HepG2 (cell line): Measurements from ENCODE around the gene TMEM151A. TPM values are rescaled to one million over a fixed set of nuclear protein-coding genes. Genes with fewer than 3 reads are reported as not detected.
A peak's percentile ranks its signal among the peaks of the same experiment; 100 is the strongest.

ENCODE experiments used
- AKNA ChIP-seq: sonication (generic); formaldehyde crosslinking; IDR thresholded peaks from 2 replicates; pipeline ENCODE4 v1.4.0; 2020; ENCODE audit warnings: missing genetic modification reagents, borderline replicate concordance
- EED ChIP-seq: sonication (generic); formaldehyde crosslinking; IDR thresholded peaks from 2 replicates; pipeline ENCODE4 v1.5.0; 2020; ENCODE audit warnings: mild to moderate bottlenecking, missing genetic modification reagents
- ELF4 ChIP-seq: sonication (generic); formaldehyde crosslinking; IDR thresholded peaks from 2 replicates; pipeline ENCODE4 v1.5.0; 2020; ENCODE audit warnings: missing genetic modification reagents, mild to moderate bottlenecking, moderate library complexity, borderline replicate concordance
- FOSL2 ChIP-seq: sonication (generic); formaldehyde crosslinking; IDR thresholded peaks from 2 replicates; pipeline ENCODE4 v1.4.0; 2020; ENCODE audit warnings: missing genetic modification reagents
- FOXK1 ChIP-seq: sonication (generic); formaldehyde crosslinking; IDR thresholded peaks from 2 replicates; pipeline ENCODE4 v1.4.0; 2020; ENCODE audit warnings: low read depth, missing genetic modification reagents, borderline replicate concordance
- MAFK ChIP-seq, 2 experiments: IDR thresholded peaks in 1 of 2; conservative IDR thresholded peaks in 1 of 2; 2 replicates each; pipeline ENCODE4 v1.6.1; 2011; ENCODE audit warnings: improper control_type of control experiment in 2 of 2, low read length in 2 of 2
- PAX8 ChIP-seq: sonication (generic); formaldehyde crosslinking; IDR thresholded peaks from 2 replicates; pipeline ENCODE4 v1.8.0; 2022; ENCODE audit warnings: mild to moderate bottlenecking, missing genetic modification reagents, borderline replicate concordance
- PHF20 ChIP-seq: sonication (generic); formaldehyde crosslinking; IDR thresholded peaks from 2 replicates; pipeline ENCODE4 v1.5.0; 2020; ENCODE audit warnings: mild to moderate bottlenecking, missing genetic modification reagents
- SP140L ChIP-seq: sonication (generic); formaldehyde crosslinking; IDR thresholded peaks from 2 replicates; pipeline ENCODE4 v1.4.0; 2020; ENCODE audit warnings: missing genetic modification reagents, borderline replicate concordance
- SRSF1 ChIP-seq: fragments of 200-400 bp; formaldehyde crosslinking; optimal IDR thresholded peaks from 2 replicates; pipeline ENCODE3; 2017; ENCODE audit warnings: mild to moderate bottlenecking, low read depth, low read length, moderate library complexity
- YEATS2 ChIP-seq: sonication (generic); formaldehyde crosslinking; IDR thresholded peaks from 2 replicates; pipeline ENCODE4 v1.4.0; 2020; ENCODE audit warnings: missing genetic modification reagents, borderline replicate concordance
- ZBTB1 ChIP-seq: sonication (generic); formaldehyde crosslinking; IDR thresholded peaks from 2 replicates; pipeline ENCODE4 v1.4.0; 2020; ENCODE audit warnings: missing genetic modification reagents, borderline replicate concordance
- ZBTB7B ChIP-seq: sonication (generic); formaldehyde crosslinking; IDR thresholded peaks from 2 replicates; pipeline ENCODE4 v1.4.0; 2020; ENCODE audit warnings: missing genetic modification reagents
- ZNF451 ChIP-seq: sonication (generic); formaldehyde crosslinking; IDR thresholded peaks from 2 replicates; pipeline ENCODE4 v1.5.0; 2020; ENCODE audit warnings: mild to moderate bottlenecking, missing genetic modification reagents
- ZNF501 ChIP-seq: sonication (generic); formaldehyde crosslinking; IDR thresholded peaks from 2 replicates; pipeline ENCODE4 v1.5.1; 2020; ENCODE audit warnings: mild to moderate bottlenecking, moderate library complexity, missing genetic modification reagents
- ZNF543 ChIP-seq: sonication (generic); formaldehyde crosslinking; IDR thresholded peaks from 2 replicates; pipeline ENCODE4 v1.4.0; 2020; ENCODE audit warnings: mild to moderate bottlenecking, missing genetic modification reagents
- ZNF552 ChIP-seq: sonication (generic); formaldehyde crosslinking; IDR thresholded peaks from 2 replicates; pipeline ENCODE4 v1.9.0; 2022; ENCODE audit warnings: missing genetic modification reagents, mild to moderate bottlenecking, borderline replicate concordance
- ZNF562 ChIP-seq: sonication (generic); formaldehyde crosslinking; IDR thresholded peaks from 2 replicates; pipeline ENCODE4 v1.8.0; 2022; ENCODE audit warnings: missing genetic modification reagents, borderline replicate concordance
- polyA plus RNA-seq, 8 experiments: library from polyadenylated mRNA; depleted of rRNA in 3 of 8; stranded (reverse) in 7 of 8; unstranded in 1 of 8; fragments of >200 nt; fragmentation: Illumina TruSeq in 4 of 8; extraction: Trizol in 4 of 8; gene quantifications; 2 replicates each; pipeline versions ENCODE4 v1.2.1 to v1.2.3, GENCODE V29; 2011 to 2016; ENCODE audit warnings: low read depth in 4 of 8, missing spikeins in 1 of 8, mixed read lengths in 1 of 8; ENCODE audit not compliant: insufficient read depth in 1 of 8
- total RNA-seq, 5 experiments: library from RNA; depleted of rRNA; stranded (reverse); fragments of >200 nt; fragmentation: Illumina TruSeq; extraction: Trizol; gene quantifications; 2 replicates each; pipeline ENCODE4 v1.2.3, GENCODE V29; 2016; ENCODE audit warnings: low read depth in 1 of 5
- TF ChIP-seq, protein P1 (sequence below): sonication (generic); formaldehyde crosslinking; IDR thresholded peaks from 2 replicates; pipeline ENCODE4 v1.5.1; 2020; ENCODE audit warnings: missing genetic modification reagents, mild to moderate bottlenecking, borderline replicate concordance
- TF ChIP-seq, protein P2 (sequence below): sonication (generic); formaldehyde crosslinking; IDR thresholded peaks from 2 replicates; pipeline ENCODE4 v1.8.0; 2022; ENCODE audit warnings: mild to moderate bottlenecking, missing genetic modification reagents, moderate library complexity

TMEM151A gene
- total and polyA plus RNA-seq, 2 of the 13 experiments (the other 11 are each of a cell fraction or from before 2014, with no cell fraction given) = 0.18 to 0.33 TPM

DNA sequence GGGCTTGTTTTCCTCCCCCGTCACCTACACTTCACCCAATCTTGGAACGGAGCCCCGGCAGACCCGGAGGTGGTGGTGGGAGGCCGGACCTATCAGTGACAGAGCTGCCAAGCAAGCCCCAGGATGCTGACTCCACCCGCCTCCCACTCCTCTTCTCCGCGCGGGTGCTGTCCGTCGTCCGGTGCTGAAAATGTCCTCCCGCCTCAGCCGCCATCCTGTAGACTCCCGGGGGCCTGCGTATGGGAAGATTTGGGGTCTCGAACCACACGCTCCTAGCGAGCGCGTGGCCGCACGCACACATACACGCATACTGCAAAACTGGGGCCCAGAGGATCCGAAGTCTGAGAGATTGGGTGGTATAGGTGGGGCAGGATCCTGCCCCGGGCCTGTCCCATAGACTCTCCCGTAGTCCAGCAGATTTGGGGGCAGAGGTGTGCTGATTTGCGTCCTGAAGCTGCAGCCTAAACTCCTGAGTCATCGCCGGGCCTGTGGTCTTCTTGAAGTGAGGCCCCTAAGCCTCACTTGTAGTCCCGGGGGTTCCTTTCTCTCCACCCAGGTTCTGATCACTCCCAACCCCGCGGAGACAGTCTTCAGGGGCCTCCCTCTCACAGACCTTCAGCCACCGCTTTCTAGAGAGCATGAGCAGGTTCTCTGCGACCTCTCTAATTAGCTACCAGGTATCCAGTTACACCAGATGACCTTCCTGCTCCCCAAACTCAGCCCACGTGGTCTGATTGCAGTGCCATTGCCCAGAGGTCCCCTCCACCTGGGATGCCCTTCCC, 2.0 kb upstream of the TMEM151A start (continued):
- TF ChIP-seq MAFK (conservative IDR thresholded peaks at IDR 0.05 in 1 of 2, IDR thresholded peaks at IDR 0.05 in 1 of 2; ENCODE audit: low read length in 2 of 2) (no peak), SP140L (no peak), ZNF501 (CRISPR knock-in tag) (peak; percentile 71), ZBTB7B (CRISPR knock-in tag) (0 out of 2 replicates have a peak, but pooled peaks have one; percentile 23), PAX8 (no peak), YEATS2 (no peak), FOXK1 (peak; percentile 46; the same call in 1 of the 2 replicates), PHF20 (peak; percentile 1; the same call in 1 of the 2 replicates), AKNA (CRISPR knock-in tag) (peak; percentile 63; the same call in 1 of the 2 replicates), FOSL2 (CRISPR knock-in tag) (peak; percentile 28; the same call in 1 of the 2 replicates), ZNF451 (0 out of 2 replicates have a peak, but pooled peaks have one; percentile 29), ZBTB1 (CRISPR knock-in tag) (peak; percentile 75; the same call in 1 of the 2 replicates), ELF4 (CRISPR knock-in tag) (peak; percentile 38; the same call in 1 of the 2 replicates), SRSF1 (peak; percentile 82), ZNF543 (CRISPR knock-in tag) (peak; percentile 24; the same call in 1 of the 2 replicates), ZNF552 (CRISPR knock-in tag) (no peak), EED (CRISPR knock-in tag) (peak; percentile 75), ZNF562 (CRISPR knock-in tag) (0 out of 2 replicates have a peak, but pooled peaks have one; percentile 36)
- TF ChIP-seq, protein P1, sequence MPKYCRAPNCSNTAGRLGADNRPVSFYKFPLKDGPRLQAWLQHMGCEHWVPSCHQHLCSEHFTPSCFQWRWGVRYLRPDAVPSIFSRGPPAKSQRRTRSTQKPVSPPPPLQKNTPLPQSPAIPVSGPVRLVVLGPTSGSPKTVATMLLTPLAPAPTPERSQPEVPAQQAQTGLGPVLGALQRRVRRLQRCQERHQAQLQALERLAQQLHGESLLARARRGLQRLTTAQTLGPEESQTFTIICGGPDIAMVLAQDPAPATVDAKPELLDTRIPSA (CRISPR knock-in tag) = 0 out of 2 replicates have a peak, but pooled peaks have one; percentile 28
- TF ChIP-seq, protein P2, sequence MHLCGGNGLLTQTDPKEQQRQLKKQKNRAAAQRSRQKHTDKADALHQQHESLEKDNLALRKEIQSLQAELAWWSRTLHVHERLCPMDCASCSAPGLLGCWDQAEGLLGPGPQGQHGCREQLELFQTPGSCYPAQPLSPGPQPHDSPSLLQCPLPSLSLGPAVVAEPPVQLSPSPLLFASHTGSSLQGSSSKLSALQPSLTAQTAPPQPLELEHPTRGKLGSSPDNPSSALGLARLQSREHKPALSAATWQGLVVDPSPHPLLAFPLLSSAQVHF (CRISPR knock-in tag) = peak; percentile 66; the same call in 1 of the 2 replicates
